ENCODE results near the gene TGIF1.

Gene TGIF1

GRCh38 chr18:3486512-3486911 is 36.5 kb downstream of the TGIF1 start:
- DNase-seq = no peak

DNA sequence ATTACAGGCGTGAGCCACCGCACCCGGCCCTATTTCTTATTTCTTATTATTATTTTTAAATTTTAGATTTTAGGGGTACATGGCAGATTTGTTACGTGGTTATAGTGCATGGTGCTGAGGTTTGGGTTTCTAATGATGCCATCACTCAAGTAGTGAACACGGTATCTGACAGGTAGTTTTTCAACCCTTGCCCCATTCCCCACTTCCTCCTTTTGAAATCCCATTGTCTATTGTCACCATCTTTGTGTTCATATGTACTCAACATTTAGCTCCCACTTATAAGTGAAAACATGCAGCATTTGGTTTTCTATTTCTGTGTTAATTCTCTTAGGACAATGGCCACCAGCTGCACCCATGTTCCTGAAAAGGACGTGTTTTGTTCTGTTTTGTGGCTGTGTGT is 39.5 kb downstream of the TGIF1 start:
- no peak for DNase-seq

- no peak for DNase-seq
Measured at GRCh38 chr18:3491981-3492555, 42.1 kb downstream of the TGIF1 start.

DNA sequence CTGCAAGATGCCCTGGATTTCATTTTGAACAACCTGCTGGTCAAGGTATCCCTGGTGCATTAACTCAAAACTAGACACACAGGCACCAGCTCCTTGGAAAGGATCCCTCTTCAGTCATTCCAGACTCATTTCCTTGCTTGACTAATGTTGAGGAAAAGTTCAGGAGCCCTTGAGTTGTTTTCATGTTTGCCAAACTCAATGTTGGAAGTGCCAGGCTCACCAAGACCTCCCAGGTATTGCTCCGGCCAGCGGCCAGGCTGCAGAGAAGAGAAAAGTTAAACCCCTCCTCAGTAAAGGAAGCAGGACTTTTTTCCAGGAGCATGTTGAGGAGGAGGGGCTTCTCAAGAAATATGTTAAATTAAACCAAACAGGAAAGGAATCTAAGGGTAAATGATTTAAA is 42.7 kb downstream of the TGIF1 start:
- no peak for DNase-seq

GRCh38 chr18:3493501-3494244 is 43.7 kb downstream of the TGIF1 start:
- no peak for DNase-seq

- DNase-seq = no peak
Measured at GRCh38 chr18:3494245-3494526, 44.2 kb downstream of the TGIF1 start.

GRCh38 chr18:3494569-3494968 is 44.6 kb downstream of the TGIF1 start:
- no peak for DNase-seq

DNA sequence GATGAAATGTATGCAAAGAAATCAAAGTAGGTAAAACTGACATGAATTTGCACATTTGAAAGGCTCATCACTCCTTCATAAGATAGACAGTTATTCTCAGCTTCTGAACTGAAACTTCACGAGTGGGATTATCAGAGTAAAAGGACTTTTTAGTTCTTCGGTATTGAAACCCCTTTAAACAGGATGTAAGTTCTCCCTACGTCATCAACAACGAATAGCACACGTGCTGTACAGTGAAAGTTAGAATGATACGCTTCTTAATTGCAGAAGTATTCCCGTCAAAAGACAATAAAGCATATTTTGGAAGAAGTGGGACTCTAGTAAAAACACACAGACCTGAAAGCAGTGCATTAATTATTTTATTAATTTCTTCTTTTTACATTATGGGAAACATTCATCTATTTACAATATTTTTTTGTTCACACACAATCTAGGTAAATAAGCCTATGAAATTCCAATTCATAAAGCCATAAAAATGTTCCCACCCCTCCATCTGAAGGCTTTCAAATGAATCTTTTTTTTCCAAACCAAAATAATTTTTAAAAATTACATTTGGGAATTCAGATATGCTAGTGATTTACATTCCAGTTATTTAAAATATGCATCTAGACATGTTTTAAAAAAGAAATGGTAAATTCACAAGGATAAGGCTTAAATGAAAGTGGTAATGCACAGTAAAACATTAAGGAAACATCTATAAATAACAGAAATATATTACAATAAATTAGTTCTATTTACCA is 45.9 kb downstream of the TGIF1 start:
- DNase-seq = no peak

- DNase-seq = peak; percentile 30
Measured at GRCh38 chr18:3498698-3499471, 48.9 kb downstream of the TGIF1 start.

DNA sequence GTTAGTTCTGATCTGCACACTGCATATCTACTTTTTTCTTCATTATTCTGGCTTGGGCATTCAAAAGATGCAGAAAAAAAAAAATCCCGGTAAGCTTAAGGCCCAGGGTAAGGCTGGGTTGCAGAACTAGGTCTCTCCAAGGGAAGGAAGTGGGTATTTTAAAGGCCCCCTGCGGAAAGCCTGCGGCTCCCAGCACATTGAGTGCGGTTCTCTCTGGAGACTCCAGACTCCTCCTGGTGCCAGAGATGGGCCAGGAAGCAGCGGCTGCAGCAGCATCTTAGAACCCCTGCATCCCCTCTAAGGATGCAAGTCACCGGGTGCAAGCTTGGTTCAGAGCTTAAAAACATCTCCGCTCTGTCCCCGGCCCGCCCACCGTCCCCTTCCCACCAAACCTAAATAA is 49.5 kb downstream of the TGIF1 start:
- DNase-seq = no peak

- no peak for DNase-seq
Measured at GRCh38 chr18:3500016-3500415, 50.0 kb downstream of the TGIF1 start.

- no peak for DNase-seq
Measured at GRCh38 chr18:3502650-3503049, 52.7 kb downstream of the TGIF1 start.

- DNase-seq = no peak
Measured at GRCh38 chr18:3504637-3505036, 54.7 kb downstream of the TGIF1 start.

DNA sequence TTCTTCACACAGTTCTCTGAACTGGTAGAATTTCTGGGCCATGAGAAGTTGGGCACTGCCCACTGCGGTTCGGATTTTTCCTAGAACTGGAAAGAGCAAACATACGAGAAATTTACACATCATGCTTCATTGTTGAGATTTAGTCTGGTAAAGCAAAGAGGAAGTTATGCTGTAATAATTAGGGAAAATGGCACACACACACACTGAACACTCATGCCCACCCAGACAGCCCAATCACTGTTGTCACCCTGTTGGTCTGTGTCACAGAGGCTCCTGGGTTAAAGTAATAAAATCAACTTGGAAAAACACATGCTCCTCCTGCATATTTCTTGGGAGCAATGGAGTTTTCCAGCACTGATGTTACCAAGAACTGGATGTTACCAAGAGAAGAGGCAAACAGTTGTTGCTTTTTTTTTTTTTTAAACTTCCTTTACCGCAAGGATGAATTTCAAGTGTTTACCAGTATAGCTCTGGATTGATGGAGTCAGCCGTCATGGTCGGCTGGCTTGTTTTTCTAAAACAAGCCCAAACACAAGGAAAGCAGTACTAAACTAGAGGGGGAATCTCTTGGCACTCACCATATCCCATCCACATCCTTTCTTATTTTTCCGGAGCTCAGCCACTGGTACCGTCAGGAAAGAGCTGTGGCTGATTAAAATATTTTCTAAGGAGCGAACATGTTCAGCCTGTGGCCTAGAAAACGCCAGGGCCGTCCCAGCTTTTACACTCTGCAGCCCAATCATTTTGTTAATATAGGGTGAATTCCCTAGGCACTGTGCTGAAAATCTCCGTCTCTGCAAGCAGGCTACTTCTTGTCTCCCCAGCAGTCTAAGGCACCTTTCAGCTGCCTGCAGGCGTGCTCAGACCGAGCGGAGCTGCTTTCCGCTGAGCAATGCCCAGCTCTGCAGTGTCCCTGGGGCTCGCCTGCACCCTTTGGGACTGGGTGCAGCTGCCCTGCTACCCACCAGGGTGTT is 58.9 kb downstream of the TGIF1 start:
- no peak for DNase-seq
